Measurements from ENCODE around the gene ACD.

Gene ACD

DNA sequence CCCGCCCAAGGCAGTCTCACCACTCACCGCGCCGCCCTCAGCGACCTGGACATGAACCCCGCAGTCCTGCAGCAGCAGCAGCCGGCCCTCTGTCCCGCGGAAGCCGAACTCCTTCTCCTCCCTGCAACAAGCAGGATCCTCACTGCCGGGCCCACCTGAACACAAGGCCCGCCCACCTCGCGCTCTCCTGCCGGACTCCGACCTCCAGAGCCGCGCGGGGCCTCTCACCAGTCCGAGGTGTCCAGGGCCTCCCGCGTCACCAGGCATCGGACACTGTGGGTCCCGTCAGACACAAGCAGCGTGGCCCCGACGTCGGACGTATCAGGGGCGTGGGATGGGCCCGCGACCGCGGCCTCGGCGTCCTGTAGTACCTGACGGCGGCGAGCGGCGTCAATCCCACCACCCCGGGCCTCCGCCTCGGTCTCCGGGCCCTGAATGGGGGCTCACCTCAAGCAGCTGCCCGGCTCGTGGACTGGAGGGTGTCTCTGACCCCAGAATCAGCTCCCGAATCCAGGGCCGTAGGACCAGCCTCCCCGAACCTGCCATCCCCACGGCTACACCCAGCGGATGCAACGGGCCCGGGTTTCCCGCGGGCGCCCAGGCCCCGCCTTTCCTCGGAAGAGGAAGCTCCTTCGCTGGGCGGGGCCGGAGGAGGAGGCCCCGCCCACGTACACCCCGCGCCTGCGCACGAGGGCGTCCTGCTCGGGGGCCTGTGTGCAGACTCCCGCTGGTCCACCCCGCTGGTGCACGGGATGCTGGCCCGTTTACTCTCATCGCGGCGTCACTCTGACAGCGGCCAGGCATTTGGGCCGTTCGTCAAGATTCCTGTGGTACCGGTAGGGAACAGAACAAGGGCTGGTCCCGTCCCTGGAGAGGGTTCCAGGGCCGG lies at the start of gene ACD:
Gene ACD, minus strand, starts transcription at position 586 of the 889 bp plus-strand sequence. Its CDS starts 40 bp downstream, at position 546.
- TF ChIP-seq, protein P1, sequence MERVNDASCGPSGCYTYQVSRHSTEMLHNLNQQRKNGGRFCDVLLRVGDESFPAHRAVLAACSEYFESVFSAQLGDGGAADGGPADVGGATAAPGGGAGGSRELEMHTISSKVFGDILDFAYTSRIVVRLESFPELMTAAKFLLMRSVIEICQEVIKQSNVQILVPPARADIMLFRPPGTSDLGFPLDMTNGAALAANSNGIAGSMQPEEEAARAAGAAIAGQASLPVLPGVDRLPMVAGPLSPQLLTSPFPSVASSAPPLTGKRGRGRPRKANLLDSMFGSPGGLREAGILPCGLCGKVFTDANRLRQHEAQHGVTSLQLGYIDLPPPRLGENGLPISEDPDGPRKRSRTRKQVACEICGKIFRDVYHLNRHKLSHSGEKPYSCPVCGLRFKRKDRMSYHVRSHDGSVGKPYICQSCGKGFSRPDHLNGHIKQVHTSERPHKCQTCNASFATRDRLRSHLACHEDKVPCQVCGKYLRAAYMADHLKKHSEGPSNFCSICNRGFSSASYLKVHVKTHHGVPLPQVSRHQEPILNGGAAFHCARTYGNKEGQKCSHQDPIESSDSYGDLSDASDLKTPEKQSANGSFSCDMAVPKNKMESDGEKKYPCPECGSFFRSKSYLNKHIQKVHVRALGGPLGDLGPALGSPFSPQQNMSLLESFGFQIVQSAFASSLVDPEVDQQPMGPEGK (CRISPR knock-in tag; IDR thresholded peaks at IDR 0.05; ENCODE audit: borderline replicate concordance): no peak
- TF ChIP-seq, protein P2, sequence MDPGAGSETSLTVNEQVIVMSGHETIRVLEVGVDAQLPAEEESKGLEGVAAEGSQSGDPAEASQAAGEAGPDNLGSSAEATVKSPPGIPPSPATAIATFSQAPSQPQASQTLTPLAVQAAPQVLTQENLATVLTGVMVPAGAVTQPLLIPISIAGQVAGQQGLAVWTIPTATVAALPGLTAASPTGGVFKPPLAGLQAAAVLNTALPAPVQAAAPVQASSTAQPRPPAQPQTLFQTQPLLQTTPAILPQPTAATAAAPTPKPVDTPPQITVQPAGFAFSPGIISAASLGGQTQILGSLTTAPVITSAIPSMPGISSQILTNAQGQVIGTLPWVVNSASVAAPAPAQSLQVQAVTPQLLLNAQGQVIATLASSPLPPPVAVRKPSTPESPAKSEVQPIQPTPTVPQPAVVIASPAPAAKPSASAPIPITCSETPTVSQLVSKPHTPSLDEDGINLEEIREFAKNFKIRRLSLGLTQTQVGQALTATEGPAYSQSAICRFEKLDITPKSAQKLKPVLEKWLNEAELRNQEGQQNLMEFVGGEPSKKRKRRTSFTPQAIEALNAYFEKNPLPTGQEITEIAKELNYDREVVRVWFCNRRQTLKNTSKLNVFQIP (CRISPR knock-in tag; IDR thresholded peaks at IDR 0.05; ENCODE audit: borderline replicate concordance, low read depth): no peak
- no peak for TF ChIP-seq CSDC2 (CRISPR knock-in tag; IDR thresholded peaks at IDR 0.05)
- no peak for TF ChIP-seq TOX (CRISPR knock-in tag; IDR thresholded peaks at IDR 0.05; ENCODE audit: borderline replicate concordance)
- no peak for TF ChIP-seq ZNF8 (CRISPR knock-in tag; IDR thresholded peaks at IDR 0.05)
- peak; percentile 77 for ATAC-seq

DNA sequence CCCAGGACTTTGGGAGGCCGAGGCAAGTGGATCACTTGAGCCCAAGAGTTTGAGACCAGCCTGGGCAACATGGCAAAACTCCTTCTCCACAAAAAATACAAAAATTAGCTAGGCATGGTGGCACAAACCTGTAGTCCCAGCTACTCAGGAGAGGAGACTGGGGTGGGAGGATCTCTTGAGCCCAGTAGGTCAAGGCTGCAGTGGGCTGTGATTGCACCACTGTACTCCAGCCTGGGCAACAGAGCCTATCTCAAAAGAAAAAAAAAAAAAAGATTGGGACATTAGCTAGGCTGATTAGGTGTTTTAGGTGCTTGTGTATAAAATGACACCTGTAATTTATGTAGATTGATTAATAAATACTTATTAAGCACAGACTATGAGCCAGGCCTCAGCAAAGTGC lies 49.0 kb upstream of the ACD start:
- no peak for ATAC-seq
- TF ChIP-seq, protein P1 (CRISPR knock-in tag; IDR thresholded peaks at IDR 0.05; ENCODE audit: borderline replicate concordance): no peak
- no peak for TF ChIP-seq ZNF8 (CRISPR knock-in tag; IDR thresholded peaks at IDR 0.05)
- TF ChIP-seq, protein P3, sequence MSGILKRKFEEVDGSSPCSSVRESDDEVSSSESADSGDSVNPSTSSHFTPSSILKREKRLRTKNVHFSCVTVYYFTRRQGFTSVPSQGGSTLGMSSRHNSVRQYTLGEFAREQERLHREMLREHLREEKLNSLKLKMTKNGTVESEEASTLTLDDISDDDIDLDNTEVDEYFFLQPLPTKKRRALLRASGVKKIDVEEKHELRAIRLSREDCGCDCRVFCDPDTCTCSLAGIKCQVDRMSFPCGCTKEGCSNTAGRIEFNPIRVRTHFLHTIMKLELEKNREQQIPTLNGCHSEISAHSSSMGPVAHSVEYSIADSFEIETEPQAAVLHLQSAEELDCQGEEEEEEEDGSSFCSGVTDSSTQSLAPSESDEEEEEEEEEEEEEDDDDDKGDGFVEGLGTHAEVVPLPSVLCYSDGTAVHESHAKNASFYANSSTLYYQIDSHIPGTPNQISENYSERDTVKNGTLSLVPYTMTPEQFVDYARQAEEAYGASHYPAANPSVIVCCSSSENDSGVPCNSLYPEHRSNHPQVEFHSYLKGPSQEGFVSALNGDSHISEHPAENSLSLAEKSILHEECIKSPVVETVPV (CRISPR knock-in tag; IDR thresholded peaks at IDR 0.05): no peak
- TF ChIP-seq, protein P2 (CRISPR knock-in tag; IDR thresholded peaks at IDR 0.05; ENCODE audit: borderline replicate concordance, low read depth): no peak
- no peak for TF ChIP-seq SNAI2 (CRISPR knock-in tag; IDR thresholded peaks at IDR 0.05)
- TF ChIP-seq ZNF565 (CRISPR knock-in tag; conservative IDR thresholded peaks at IDR 0.05; ENCODE audit: low read depth): no peak
- TF ChIP-seq ZC3H10 (CRISPR knock-in tag; IDR thresholded peaks at IDR 0.05): no peak
- no peak for TF ChIP-seq BACH2 (CRISPR knock-in tag; IDR thresholded peaks at IDR 0.05; ENCODE audit: borderline replicate concordance)
- no peak for TF ChIP-seq TOX (CRISPR knock-in tag; IDR thresholded peaks at IDR 0.05; ENCODE audit: borderline replicate concordance)
- no peak for TF ChIP-seq GLIS3 (CRISPR knock-in tag; IDR thresholded peaks at IDR 0.05)
- TF ChIP-seq, protein P4, sequence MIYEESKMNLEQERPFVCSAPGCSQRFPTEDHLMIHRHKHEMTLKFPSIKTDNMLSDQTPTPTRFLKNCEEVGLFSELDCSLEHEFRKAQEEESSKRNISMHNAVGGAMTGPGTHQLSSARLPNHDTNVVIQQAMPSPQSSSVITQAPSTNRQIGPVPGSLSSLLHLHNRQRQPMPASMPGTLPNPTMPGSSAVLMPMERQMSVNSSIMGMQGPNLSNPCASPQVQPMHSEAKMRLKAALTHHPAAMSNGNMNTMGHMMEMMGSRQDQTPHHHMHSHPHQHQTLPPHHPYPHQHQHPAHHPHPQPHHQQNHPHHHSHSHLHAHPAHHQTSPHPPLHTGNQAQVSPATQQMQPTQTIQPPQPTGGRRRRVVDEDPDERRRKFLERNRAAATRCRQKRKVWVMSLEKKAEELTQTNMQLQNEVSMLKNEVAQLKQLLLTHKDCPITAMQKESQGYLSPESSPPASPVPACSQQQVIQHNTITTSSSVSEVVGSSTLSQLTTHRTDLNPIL (CRISPR knock-in tag; IDR thresholded peaks at IDR 0.05; ENCODE audit: low read depth): no peak
- TF ChIP-seq ESRRG (CRISPR knock-in tag; IDR thresholded peaks at IDR 0.05): no peak
- TF ChIP-seq, protein P5, sequence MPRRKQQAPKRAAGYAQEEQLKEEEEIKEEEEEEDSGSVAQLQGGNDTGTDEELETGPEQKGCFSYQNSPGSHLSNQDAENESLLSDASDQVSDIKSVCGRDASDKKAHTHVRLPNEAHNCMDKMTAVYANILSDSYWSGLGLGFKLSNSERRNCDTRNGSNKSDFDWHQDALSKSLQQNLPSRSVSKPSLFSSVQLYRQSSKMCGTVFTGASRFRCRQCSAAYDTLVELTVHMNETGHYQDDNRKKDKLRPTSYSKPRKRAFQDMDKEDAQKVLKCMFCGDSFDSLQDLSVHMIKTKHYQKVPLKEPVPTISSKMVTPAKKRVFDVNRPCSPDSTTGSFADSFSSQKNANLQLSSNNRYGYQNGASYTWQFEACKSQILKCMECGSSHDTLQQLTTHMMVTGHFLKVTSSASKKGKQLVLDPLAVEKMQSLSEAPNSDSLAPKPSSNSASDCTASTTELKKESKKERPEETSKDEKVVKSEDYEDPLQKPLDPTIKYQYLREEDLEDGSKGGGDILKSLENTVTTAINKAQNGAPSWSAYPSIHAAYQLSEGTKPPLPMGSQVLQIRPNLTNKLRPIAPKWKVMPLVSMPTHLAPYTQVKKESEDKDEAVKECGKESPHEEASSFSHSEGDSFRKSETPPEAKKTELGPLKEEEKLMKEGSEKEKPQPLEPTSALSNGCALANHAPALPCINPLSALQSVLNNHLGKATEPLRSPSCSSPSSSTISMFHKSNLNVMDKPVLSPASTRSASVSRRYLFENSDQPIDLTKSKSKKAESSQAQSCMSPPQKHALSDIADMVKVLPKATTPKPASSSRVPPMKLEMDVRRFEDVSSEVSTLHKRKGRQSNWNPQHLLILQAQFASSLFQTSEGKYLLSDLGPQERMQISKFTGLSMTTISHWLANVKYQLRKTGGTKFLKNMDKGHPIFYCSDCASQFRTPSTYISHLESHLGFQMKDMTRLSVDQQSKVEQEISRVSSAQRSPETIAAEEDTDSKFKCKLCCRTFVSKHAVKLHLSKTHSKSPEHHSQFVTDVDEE (CRISPR knock-in tag; IDR thresholded peaks at IDR 0.05): no peak
- TF ChIP-seq ZFP30 (CRISPR knock-in tag; IDR thresholded peaks at IDR 0.05): no peak
- no peak for TF ChIP-seq ARNTL (CRISPR knock-in tag; IDR thresholded peaks at IDR 0.05; ENCODE audit: borderline replicate concordance, low read depth)
- no peak for TF ChIP-seq CSDC2 (CRISPR knock-in tag; IDR thresholded peaks at IDR 0.05)
- no peak for TF ChIP-seq PPARA (CRISPR knock-in tag; IDR thresholded peaks at IDR 0.05; ENCODE audit: borderline replicate concordance)
